22Rv1 (cell line): ENCODE measurements around the gene HOXD10.

Source experiments
- ZFX ChIP-seq: fragments of 450-650 bp; IDR thresholded peaks from 2 replicates; pipeline ENCODE4 v1.6.1; 2017; ENCODE audit warnings: antibody characterized with exemption, borderline replicate concordance
- TF ChIP-seq, protein P1 (sequence below): fragments of 450-650 bp; IDR thresholded peaks from 2 replicates; pipeline ENCODE4 v1.5.1; 2017; ENCODE audit warnings: mild to moderate bottlenecking

GRCh38 chr2:176083796-176084261 lies 32.7 kb upstream of the HOXD10 start, which contains the start of gene EVX2:
- TF ChIP-seq, protein P1, sequence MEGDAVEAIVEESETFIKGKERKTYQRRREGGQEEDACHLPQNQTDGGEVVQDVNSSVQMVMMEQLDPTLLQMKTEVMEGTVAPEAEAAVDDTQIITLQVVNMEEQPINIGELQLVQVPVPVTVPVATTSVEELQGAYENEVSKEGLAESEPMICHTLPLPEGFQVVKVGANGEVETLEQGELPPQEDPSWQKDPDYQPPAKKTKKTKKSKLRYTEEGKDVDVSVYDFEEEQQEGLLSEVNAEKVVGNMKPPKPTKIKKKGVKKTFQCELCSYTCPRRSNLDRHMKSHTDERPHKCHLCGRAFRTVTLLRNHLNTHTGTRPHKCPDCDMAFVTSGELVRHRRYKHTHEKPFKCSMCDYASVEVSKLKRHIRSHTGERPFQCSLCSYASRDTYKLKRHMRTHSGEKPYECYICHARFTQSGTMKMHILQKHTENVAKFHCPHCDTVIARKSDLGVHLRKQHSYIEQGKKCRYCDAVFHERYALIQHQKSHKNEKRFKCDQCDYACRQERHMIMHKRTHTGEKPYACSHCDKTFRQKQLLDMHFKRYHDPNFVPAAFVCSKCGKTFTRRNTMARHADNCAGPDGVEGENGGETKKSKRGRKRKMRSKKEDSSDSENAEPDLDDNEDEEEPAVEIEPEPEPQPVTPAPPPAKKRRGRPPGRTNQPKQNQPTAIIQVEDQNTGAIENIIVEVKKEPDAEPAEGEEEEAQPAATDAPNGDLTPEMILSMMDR, result no peak
- no peak for TF ChIP-seq ZFX
